Caco-2 (cell line): ENCODE measurements around the gene SLX9. TPM values are rescaled to one million over a fixed set of nuclear protein-coding genes. Genes with fewer than 3 reads are reported as not detected.

ENCODE experiments used
- BruUV-seq: library from RNA; stranded (reverse); fragments of 400-500 nt; replicated peaks from 2 replicates; lab custom pipeline; 2021; lab: Mats Ljungman, UMichigan
- CTCF ChIA-PET: fragments of 300-600 bp; sonication (Branson Sonifier 250); formaldehyde crosslinking; loops from one replicate; lab custom pipeline; 2022; ENCODE audit warnings: antibody characterized with exemption; lab: Charles Lee
- POLR2A ChIA-PET: fragments of 300-600 bp; sonication (Branson Sonifier 250); formaldehyde crosslinking; loops from one replicate; lab custom pipeline; 2022; ENCODE audit warnings: antibody characterized with exemption; lab: Charles Lee
- DNase-seq, 2 experiments: peaks; one replicate each; pipeline versions ENCODE4 v3.0.0 to v3.0.0-alpha.2; 2020 to 2022
- H3K27me3 ChIP-seq: replicated peaks from 2 replicates; pipeline ENCODE4 v1.6.0; 2011; ENCODE audit warnings: low read length; ENCODE audit not compliant: control insufficient read depth, insufficient read depth
- H3K36me3 ChIP-seq: 2 replicates; pipeline ENCODE4 v1.5.1; 2011; ENCODE audit warnings: low read length; ENCODE audit not compliant: control insufficient read depth, insufficient read depth
- H3K4me1 ChIP-seq: fragments of 250-450 bp; sonication (Bioruptor Pico); 2 replicates; pipeline ENCODE4 v1.5.1; 2020; ENCODE audit warnings: mild to moderate bottlenecking
- H3K4me3 ChIP-seq: 2 replicates; pipeline ENCODE4 v1.5.1; 2011; ENCODE audit warnings: low read depth, mild to moderate bottlenecking, control low read depth, low read length
- H3K9me3 ChIP-seq: fragments of 250-450 bp; sonication (Bioruptor Pico); 2 replicates; pipeline ENCODE4 v1.5.1; 2020; ENCODE audit warnings: mild to moderate bottlenecking, moderate library complexity
- H3K27ac Mint-ChIP-seq: one replicate; pipeline ENCODE4 v1.8.0; 2022; ENCODE audit warnings: mixed read lengths; ENCODE audit not compliant: unreplicated experiment
- H3K27me3 Mint-ChIP-seq: one replicate; pipeline ENCODE4 v1.8.0; 2022; ENCODE audit warnings: mixed read lengths; ENCODE audit not compliant: insufficient read depth, unreplicated experiment
- H3K36me3 Mint-ChIP-seq: one replicate; pipeline ENCODE4 v1.8.0; 2022; ENCODE audit warnings: mild to moderate bottlenecking, mixed read lengths; ENCODE audit not compliant: insufficient read depth, unreplicated experiment
- H3K4me1 Mint-ChIP-seq: one replicate; pipeline ENCODE4 v1.8.0; 2022; ENCODE audit warnings: low read depth, mixed read lengths; ENCODE audit not compliant: unreplicated experiment
- H3K4me3 Mint-ChIP-seq: one replicate; pipeline ENCODE4 v1.8.0; 2022; ENCODE audit warnings: mild to moderate bottlenecking, moderate library complexity, mixed read lengths; ENCODE audit not compliant: unreplicated experiment
- H3K9me3 Mint-ChIP-seq: one replicate; pipeline ENCODE4 v1.8.0; 2022; ENCODE audit warnings: mixed read lengths; ENCODE audit not compliant: unreplicated experiment
- CTCF ChIP-seq, 2 experiments: fragments of 200-600 bp in 1 of 2; IDR thresholded peaks; 1 replicate in 1 of 2; 2 replicates in 1 of 2; pipeline versions ENCODE4 v1.5.1 to v1.8.0; 2011 to 2022; ENCODE audit warnings: antibody characterized with exemption in 1 of 2, control low read depth in 1 of 2, inconsistent platforms in 1 of 2, low read depth in 1 of 2, low read length in 1 of 2, mild to moderate bottlenecking in 1 of 2, moderate library complexity in 1 of 2; ENCODE audit not compliant: insufficient read depth in 1 of 2, severe bottlenecking in 1 of 2, unreplicated experiment in 1 of 2
- intact Hi-C: fragments of 100-400 bp; cut with micrococcal nuclease; formaldehyde crosslinking; loops from one replicate; pipeline ENCODE4 v1.10.0; 2022; ENCODE audit not compliant: unreplicated experiment
- total RNA-seq: library from RNA; stranded (reverse); gene quantifications from 2 replicates; pipeline ENCODE4 v1.2.3, GENCODE V29; 2022

Gene SLX9
- total RNA-seq, 1 experiment from 2014 or later: 62.1 TPM

GRCh38 chr21:44944596-44944995 lies 4.8 kb downstream of the SLX9 start:
- TF ChIP-seq CTCF (IDR thresholded peaks at IDR 0.05; ENCODE audit: insufficient read depth in 1 of 2, low read depth in 1 of 2, low read length in 1 of 2, severe bottlenecking in 1 of 2, unreplicated experiment in 1 of 2): no peak
- no peak for DNase-seq
- Mint-ChIP-seq H3K9me3 (no peaks in the 10 kb centered on the region), H3K27me3 (no peaks in the 10 kb centered on the region), H3K27ac (no peak overlapping the region), H3K36me3 (peaks cover 22% of the 10 kb centered on the region), H3K4me1 (peaks cover 11% of the 10 kb centered on the region), H3K4me3 (no peak overlapping the region)
- BruUV-seq: no TSS peak
- intact Hi-C loops: no loop called here
- POLR2A ChIA-PET: no interaction called here
- Histone ChIP-seq H3K4me1 (peaks cover 3% of the 10 kb centered on the region; the same call in 1 of the 2 replicates), H3K4me3 (no peak overlapping the region), H3K27me3 (no peaks in the 10 kb centered on the region), H3K36me3 (peaks cover 3% of the 10 kb centered on the region), H3K9me3 (no peaks in the 10 kb centered on the region)
- CTCF ChIA-PET: no interaction called here

- H3K36me3 Mint-ChIP-seq: peaks cover 31% of the 10 kb centered on the region
Measured at GRCh38 chr21:44946254-44947041, 6.6 kb downstream of the SLX9 start.

More at GRCh38 chr21:44946254-44947041, 6.6 kb downstream of the SLX9 start:
- intact Hi-C loops: no loop called here
- Histone ChIP-seq H3K4me1 (peaks cover 5% of the 10 kb centered on the region; the same call in 1 of the 2 replicates), H3K9me3 (no peaks in the 10 kb centered on the region), H3K27me3 (no peaks in the 10 kb centered on the region), H3K36me3 (peaks cover 3% of the 10 kb centered on the region), H3K4me3 (no peak overlapping the region)
- H3K4me3 Mint-ChIP-seq: no peak overlapping the region
- peak in 1 of 2 experiments; percentile 30 for DNase-seq
- no peak for TF ChIP-seq CTCF (IDR thresholded peaks at IDR 0.05; ENCODE audit: insufficient read depth in 1 of 2, low read depth in 1 of 2, low read length in 1 of 2, severe bottlenecking in 1 of 2, unreplicated experiment in 1 of 2)
- H3K27ac Mint-ChIP-seq: no peak overlapping the region
- CTCF ChIA-PET: interaction anchor here (1.0 kb wide), 1 partner anchor 52 kb away, joined by 4 read pairs; no protein-coding TSS in a partner anchor
- no TSS peak for BruUV-seq
- H3K27me3 Mint-ChIP-seq: no peaks in the 10 kb centered on the region
- no peaks in the 10 kb centered on the region for H3K9me3 Mint-ChIP-seq
- peaks cover 2% of the 10 kb centered on the region for H3K4me1 Mint-ChIP-seq
- POLR2A ChIA-PET: no interaction called here
